Measurements from ENCODE around the gene FNDC10. TPM values are rescaled to one million over a fixed set of nuclear protein-coding genes. Genes with fewer than 3 reads are reported as not detected.
"Not testable (repeated sequence)": the region's sequence is repeated elsewhere in the genome, so short reads cannot be mapped to it uniquely, and the experiment has no call there.

FNDC10 gene
- total and polyA plus RNA-seq, 10 of the 15 experiments (the other 5 are each of a cell fraction or from before 2014, with no cell fraction given) = 0.05 to 1.3 (median 0.25) TPM; not detected in 4

DNA sequence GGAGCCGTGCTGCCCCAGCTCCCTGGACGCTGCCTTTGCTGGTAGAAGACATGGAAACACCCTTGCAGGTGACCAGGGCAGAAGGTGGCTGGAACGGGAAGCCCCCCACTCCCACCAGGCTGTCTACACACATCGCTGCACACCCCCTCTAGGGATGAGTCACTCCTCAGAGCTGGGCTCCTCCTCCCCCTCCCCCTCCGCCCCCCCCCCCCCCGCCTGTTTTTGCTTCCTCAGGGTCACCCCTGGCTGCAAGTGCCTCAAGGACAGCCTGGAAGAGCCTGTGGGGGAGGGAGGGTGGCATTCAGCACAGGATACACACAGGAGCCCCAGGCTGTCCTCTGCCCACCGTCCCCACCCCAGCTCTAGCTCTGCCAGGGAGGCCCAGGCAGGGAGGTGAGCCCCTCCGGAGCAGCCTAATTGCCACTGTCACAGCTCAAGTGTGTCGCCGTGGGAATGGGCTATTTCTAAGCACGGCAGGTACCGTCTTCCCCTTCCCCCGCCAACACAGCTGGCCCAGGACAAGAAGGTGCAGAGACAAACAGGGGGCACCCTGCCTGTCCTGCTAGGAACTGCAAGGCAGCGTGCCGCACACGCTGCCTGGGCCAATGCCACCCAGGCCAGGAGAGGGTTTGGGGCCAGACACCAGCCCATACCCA, 2.5 kb downstream of the FNDC10 start (continued):
- TF ChIP-seq, protein P1, sequence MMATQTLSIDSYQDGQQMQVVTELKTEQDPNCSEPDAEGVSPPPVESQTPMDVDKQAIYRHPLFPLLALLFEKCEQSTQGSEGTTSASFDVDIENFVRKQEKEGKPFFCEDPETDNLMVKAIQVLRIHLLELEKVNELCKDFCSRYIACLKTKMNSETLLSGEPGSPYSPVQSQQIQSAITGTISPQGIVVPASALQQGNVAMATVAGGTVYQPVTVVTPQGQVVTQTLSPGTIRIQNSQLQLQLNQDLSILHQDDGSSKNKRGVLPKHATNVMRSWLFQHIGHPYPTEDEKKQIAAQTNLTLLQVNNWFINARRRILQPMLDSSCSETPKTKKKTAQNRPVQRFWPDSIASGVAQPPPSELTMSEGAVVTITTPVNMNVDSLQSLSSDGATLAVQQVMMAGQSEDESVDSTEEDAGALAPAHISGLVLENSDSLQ (IDR thresholded peaks at IDR 0.05) = no peak
- TF ChIP-seq ZNF24 (IDR thresholded peaks at IDR 0.05) (no peak), GATAD2B (conservative IDR thresholded peaks at IDR 0.05; ENCODE audit: low read depth) (no peak), BRCA1 (IDR thresholded peaks at IDR 0.05; ENCODE audit: low read depth, low read length) (no peak)

DNA sequence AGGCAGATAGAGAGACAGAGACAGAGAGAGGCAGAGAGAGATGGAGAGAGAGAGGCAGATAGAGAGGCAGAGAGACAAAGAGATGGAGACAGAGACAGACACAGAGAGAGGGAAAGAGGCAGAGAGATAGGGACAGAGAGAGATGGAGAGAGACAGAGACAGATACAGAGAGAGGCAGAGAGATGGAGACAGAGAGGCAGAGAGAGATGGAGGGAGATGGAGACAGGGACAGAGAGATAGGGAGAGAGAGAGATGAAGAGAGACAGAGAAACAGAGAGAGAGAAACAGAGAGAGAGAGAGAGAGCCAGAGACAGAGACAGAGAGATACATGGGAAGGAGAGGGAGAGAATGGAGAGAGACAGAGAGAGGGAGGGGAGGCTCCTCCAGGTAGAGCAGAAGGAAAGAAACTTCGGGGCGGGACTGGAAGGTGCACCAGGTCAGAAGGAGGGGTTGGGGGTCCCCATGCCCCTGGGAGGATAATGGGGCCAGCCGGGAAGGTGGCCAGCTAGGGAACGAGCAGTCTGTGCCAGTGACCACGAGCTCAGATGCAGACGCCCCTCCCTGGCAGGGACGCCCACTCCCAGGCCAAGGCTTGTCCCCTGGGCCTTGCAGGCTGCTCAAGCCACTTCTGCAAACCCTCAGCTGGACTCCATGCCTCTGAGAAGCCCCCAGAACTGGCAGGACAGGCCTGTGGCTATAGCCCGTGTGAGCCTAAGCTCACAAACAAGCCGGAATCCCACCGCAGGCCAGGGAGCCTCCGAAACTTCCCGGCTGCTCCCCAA, 3.3 kb downstream of the FNDC10 start:
- Histone ChIP-seq H4K20me1 (ENCODE audit: control insufficient read depth, insufficient read depth) (no peaks in the 10 kb centered on the region), H3K27me3 (replicated peaks in 1 of 2; ENCODE audit: control insufficient read depth in 2 of 2, insufficient read depth in 2 of 2, low read length in 1 of 2) (peaks cover 0 to 2% of the 10 kb centered on the region in 2 experiments; a peak in 2 of 4 replicates), H3K9ac (ENCODE audit: control insufficient read depth, insufficient read depth, low read length) (no peak overlapping the region), H3K79me2 (ENCODE audit: control insufficient read depth, insufficient read depth, low read length) (no peaks in the 10 kb centered on the region), H3K36me3 (ENCODE audit: control insufficient read depth in 2 of 2, insufficient read depth in 2 of 2, low read length in 1 of 2) (no peaks in the 10 kb centered on the region), H2AFZ (ENCODE audit: control insufficient read depth, low read depth, low read length) (no peak overlapping the region), H3K27ac (ENCODE audit: control insufficient read depth, insufficient read depth) (no peak overlapping the region), H3K4me1 (ENCODE audit: control insufficient read depth, insufficient read depth, low read length) (peaks cover 18% of the 10 kb centered on the region), H3K4me3 (no peak overlapping the region), H3K4me2 (ENCODE audit: control insufficient read depth, insufficient read depth) (no peak overlapping the region), H3K9me3 (replicated peaks; ENCODE audit: control insufficient read depth, insufficient read depth, low read length) (no peaks in the 10 kb centered on the region)
- ChIA-PET SMC1A (ENCODE audit: uncharacterized antibody, unreplicated experiment) (interaction anchor here (0.7 kb wide), 1 partner anchor 19 kb away, joined by 3 read pairs; no protein-coding TSS in a partner anchor), CTCF (no interaction called here), POLR2A (no interaction called here), RAD21 (ENCODE audit: unreplicated experiment) (no interaction called here)
- DNase-seq (ENCODE audit: low read depth, low spot score) (no peak), ATAC-seq (peak; percentile 25), FAIRE-seq (no peak)
- in situ Hi-C loops (cut with MboI) = no loop called here
- intact Hi-C loops (cut with micrococcal nuclease; ENCODE audit: unreplicated experiment) = no loop called here
- 17% methylated on average over 11 of the region's 12 CpGs for whole genome bisulfite sequencing (ENCODE audit: insufficient coverage, insufficient replicate concordance, low lambda C conversion rate, missing lambda C conversion rate)
- no TSS peak for BruUV-seq (replicated peaks)
- TF ChIP-seq IKZF1 (conservative IDR thresholded peaks at IDR 0.05) (0 out of 2 replicates have a peak, but pooled peaks have one; percentile 41), SMARCA5 (IDR thresholded peaks at IDR 0.05) (no peak)

DNA sequence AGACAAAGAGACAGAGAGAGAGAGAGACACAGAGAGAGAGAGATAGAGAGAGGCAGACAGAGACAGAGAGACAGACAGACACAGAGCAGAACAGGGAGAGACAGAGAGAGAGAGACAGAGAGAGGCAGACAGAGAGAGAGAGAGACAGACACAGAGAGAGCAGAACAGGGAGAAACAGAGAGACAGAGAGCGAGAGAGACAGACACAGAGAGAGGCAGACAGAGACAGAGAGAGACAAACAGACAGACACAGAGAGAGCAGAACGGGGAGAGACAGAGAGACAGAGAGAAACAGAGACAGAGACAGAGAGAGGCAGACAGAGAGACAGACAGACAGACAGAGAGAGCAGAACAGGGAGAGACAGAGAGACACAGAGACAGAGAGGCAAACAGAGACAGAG, 4.6 kb downstream of the FNDC10 start:
- SMC1A ChIA-PET (ENCODE audit: uncharacterized antibody, unreplicated experiment); RAD21 ChIA-PET (ENCODE audit: unreplicated experiment); H3K36me3 ChIP-seq (ENCODE audit: control insufficient read depth in 2 of 2, insufficient read depth in 2 of 2, low read length in 1 of 2); H2AFZ ChIP-seq (ENCODE audit: control insufficient read depth, low read depth, low read length); H3K4me2 ChIP-seq (ENCODE audit: control insufficient read depth, insufficient read depth); H3K9ac ChIP-seq (ENCODE audit: control insufficient read depth, insufficient read depth, low read length); POLR2A ChIA-PET; H3K27me3 ChIP-seq (replicated peaks in 1 of 2; ENCODE audit: control insufficient read depth in 2 of 2, insufficient read depth in 2 of 2, low read length in 1 of 2); FAIRE-seq; DNase-seq (ENCODE audit: low read depth, low spot score); CTCF ChIA-PET; H3K4me3 ChIP-seq; in situ Hi-C loops (cut with MboI); intact Hi-C loops (cut with micrococcal nuclease; ENCODE audit: unreplicated experiment); H4K20me1 ChIP-seq (ENCODE audit: control insufficient read depth, insufficient read depth); H3K9me3 ChIP-seq (replicated peaks; ENCODE audit: control insufficient read depth, insufficient read depth, low read length); BruUV-seq (replicated peaks); ATAC-seq; H3K27ac ChIP-seq (ENCODE audit: control insufficient read depth, insufficient read depth); H3K79me2 ChIP-seq (ENCODE audit: control insufficient read depth, insufficient read depth, low read length): not testable (repeated sequence)
- H3K4me1 ChIP-seq (ENCODE audit: control insufficient read depth, insufficient read depth, low read length) = peaks cover 13% of the 10 kb centered on the region
- WGBS (ENCODE audit: insufficient coverage, insufficient replicate concordance, low lambda C conversion rate, missing lambda C conversion rate) = 31% methylated on average over 2 of the region's 2 CpGs
